OCI-LY3 (cell line): Measurements from ENCODE around the gene IGFBP4.

Experiments used
- CTCF ChIP-seq: fragments of 200-600, 300-600 bp; sonication (generic); IDR thresholded peaks from 2 replicates; pipeline ENCODE4 v1.5.1; 2014; ENCODE audit warnings: antibody characterized with exemption, low read length, low read depth
- EZH2phosphoT487 ChIP-seq: fragments of 200-600 bp; shearing (Covaris generic); IDR thresholded peaks from 2 replicates; pipeline ENCODE4 v1.6.1; 2018; ENCODE audit warnings: antibody characterized with exemption, mixed run types, low read depth

- no peak for TF ChIP-seq CTCF
- TF ChIP-seq EZH2phosphoT487 = no peak
These were observed 25.4 kb upstream of the IGFBP4 start, which contains the start of gene TOP2A for GRCh38 chr17:40417609-40418427.
